GM18870 (cell line): ENCODE results near the gene TMEM167A.

Experiments
- ATAC-seq: cut with Tn5 transposase; IDR thresholded peaks from one replicate; pipeline ENCODE4 v1.9.1; 2021; ENCODE audit warnings: moderate library complexity; ENCODE audit not compliant: unreplicated experiment

TMEM167A gene

GRCh38 chr5:83036991-83037575 is 40.1 kb downstream of the TMEM167A start:
- no peak for ATAC-seq

GRCh38 chr5:83035373-83036100 is 41.7 kb downstream of the TMEM167A start:
- no peak for ATAC-seq

GRCh38 chr5:83034528-83035207 is 42.5 kb downstream of the TMEM167A start:
- no peak for ATAC-seq

GRCh38 chr5:83034036-83034435 is 43.2 kb downstream of the TMEM167A start:
- ATAC-seq, result no peak

- ATAC-seq, result no peak
These were observed 45.8 kb downstream of the TMEM167A start for GRCh38 chr5:83031381-83031780.

GRCh38 chr5:83029912-83030311 is 47.3 kb downstream of the TMEM167A start:
- no peak for ATAC-seq

GRCh38 chr5:83026930-83027687 is 50.1 kb downstream of the TMEM167A start:
- peak; percentile 92 for ATAC-seq

- ATAC-seq, result no peak
These were observed 50.7 kb downstream of the TMEM167A start for GRCh38 chr5:83026516-83026915.

GRCh38 chr5:83025690-83026478 is 51.3 kb downstream of the TMEM167A start:
- ATAC-seq, result no peak

GRCh38 chr5:83022334-83022733 is 54.9 kb downstream of the TMEM167A start:
- no peak for ATAC-seq

GRCh38 chr5:83015676-83016075 is 61.5 kb downstream of the TMEM167A start:
- no peak for ATAC-seq

- peak; percentile 100 for ATAC-seq
These were observed 65.2 kb downstream of the TMEM167A start for GRCh38 chr5:83011985-83012384.

GRCh38 chr5:83009408-83009807 is 67.8 kb downstream of the TMEM167A start:
- no peak for ATAC-seq

GRCh38 chr5:83007755-83008154 is 69.4 kb downstream of the TMEM167A start:
- ATAC-seq, result no peak

- ATAC-seq, result no peak
These were observed 70.4 kb downstream of the TMEM167A start for GRCh38 chr5:83006683-83007283.

GRCh38 chr5:83003791-83004190 is 73.4 kb downstream of the TMEM167A start:
- ATAC-seq, result no peak
